ENCODE results near the gene AIP. TPM values are rescaled to one million over a fixed set of nuclear protein-coding genes. Genes with fewer than 3 reads are reported as not detected.

AIP gene
- total and polyA plus RNA-seq, 9 of the 15 experiments (the other 6 are each of a cell fraction or from before 2014, with no cell fraction given): 5.2 to 92.5 (median 52.7) TPM

DNA sequence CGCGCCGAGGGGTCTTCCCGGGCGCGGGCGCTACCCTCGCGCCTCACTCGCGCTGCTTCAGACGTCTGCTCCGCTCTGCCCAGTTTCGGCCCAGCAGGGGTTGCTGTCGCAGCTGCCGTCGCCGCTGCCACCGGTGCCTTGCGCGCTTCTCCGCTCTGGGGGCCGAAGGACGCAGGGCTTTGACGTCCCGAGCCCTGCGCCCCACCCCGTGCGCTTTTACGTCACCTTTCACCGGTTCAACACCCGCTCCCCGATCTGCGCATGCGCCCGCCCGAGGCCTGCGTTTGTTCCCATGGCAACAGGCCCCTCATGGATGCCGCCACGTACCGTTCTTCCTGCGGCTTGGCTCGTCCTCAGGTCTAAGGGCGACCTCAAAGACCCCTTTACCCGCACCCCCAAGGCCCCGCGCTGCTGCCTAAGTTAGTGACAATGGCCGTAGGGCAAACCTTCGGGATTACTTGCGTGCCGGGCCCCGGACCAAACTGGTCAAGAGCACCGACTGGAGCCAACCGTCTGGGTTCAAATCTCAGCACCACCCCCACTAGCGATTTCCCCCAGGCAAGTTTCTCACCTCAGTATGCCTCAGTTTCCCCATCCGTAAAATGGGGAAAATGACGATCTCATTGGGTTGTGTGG, 25.8 kb downstream of the AIP start (continued):
- TF ChIP-seq, protein P1, sequence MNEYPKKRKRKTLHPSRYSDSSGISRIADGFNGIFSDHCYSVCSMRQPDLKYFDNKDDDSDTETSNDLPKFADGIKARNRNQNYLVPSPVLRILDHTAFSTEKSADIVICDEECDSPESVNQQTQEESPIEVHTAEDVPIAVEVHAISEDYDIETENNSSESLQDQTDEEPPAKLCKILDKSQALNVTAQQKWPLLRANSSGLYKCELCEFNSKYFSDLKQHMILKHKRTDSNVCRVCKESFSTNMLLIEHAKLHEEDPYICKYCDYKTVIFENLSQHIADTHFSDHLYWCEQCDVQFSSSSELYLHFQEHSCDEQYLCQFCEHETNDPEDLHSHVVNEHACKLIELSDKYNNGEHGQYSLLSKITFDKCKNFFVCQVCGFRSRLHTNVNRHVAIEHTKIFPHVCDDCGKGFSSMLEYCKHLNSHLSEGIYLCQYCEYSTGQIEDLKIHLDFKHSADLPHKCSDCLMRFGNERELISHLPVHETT (CRISPR knock-in tag; conservative IDR thresholded peaks at IDR 0.05 in 1 of 2, IDR thresholded peaks at IDR 0.05 in 1 of 2): peak in 1 of 2 experiments; percentile 79; a peak in 1 of 4 replicates
- TF ChIP-seq, protein P2, sequence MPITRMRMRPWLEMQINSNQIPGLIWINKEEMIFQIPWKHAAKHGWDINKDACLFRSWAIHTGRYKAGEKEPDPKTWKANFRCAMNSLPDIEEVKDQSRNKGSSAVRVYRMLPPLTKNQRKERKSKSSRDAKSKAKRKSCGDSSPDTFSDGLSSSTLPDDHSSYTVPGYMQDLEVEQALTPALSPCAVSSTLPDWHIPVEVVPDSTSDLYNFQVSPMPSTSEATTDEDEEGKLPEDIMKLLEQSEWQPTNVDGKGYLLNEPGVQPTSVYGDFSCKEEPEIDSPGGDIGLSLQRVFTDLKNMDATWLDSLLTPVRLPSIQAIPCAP (CRISPR knock-in tag; IDR thresholded peaks at IDR 0.05; ENCODE audit: borderline replicate concordance): no peak
- no peak for TF ChIP-seq SMARCA4 (IDR thresholded peaks at IDR 0.05)
- peak; percentile 19; the same call in 1 of the 2 replicates for TF ChIP-seq ZNF274 (IDR thresholded peaks at IDR 0.05; ENCODE audit: borderline replicate concordance, low read depth, low read length)
- TF ChIP-seq ZNF121 (CRISPR knock-in tag; conservative IDR thresholded peaks at IDR 0.05): no peak
- TF ChIP-seq, protein P3, sequence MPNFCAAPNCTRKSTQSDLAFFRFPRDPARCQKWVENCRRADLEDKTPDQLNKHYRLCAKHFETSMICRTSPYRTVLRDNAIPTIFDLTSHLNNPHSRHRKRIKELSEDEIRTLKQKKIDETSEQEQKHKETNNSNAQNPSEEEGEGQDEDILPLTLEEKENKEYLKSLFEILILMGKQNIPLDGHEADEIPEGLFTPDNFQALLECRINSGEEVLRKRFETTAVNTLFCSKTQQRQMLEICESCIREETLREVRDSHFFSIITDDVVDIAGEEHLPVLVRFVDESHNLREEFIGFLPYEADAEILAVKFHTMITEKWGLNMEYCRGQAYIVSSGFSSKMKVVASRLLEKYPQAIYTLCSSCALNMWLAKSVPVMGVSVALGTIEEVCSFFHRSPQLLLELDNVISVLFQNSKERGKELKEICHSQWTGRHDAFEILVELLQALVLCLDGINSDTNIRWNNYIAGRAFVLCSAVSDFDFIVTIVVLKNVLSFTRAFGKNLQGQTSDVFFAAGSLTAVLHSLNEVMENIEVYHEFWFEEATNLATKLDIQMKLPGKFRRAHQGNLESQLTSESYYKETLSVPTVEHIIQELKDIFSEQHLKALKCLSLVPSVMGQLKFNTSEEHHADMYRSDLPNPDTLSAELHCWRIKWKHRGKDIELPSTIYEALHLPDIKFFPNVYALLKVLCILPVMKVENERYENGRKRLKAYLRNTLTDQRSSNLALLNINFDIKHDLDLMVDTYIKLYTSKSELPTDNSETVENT (CRISPR knock-in tag; IDR thresholded peaks at IDR 0.05): 0 out of 2 replicates have a peak, but pooled peaks have one; percentile 27
- TF ChIP-seq, protein P4, sequence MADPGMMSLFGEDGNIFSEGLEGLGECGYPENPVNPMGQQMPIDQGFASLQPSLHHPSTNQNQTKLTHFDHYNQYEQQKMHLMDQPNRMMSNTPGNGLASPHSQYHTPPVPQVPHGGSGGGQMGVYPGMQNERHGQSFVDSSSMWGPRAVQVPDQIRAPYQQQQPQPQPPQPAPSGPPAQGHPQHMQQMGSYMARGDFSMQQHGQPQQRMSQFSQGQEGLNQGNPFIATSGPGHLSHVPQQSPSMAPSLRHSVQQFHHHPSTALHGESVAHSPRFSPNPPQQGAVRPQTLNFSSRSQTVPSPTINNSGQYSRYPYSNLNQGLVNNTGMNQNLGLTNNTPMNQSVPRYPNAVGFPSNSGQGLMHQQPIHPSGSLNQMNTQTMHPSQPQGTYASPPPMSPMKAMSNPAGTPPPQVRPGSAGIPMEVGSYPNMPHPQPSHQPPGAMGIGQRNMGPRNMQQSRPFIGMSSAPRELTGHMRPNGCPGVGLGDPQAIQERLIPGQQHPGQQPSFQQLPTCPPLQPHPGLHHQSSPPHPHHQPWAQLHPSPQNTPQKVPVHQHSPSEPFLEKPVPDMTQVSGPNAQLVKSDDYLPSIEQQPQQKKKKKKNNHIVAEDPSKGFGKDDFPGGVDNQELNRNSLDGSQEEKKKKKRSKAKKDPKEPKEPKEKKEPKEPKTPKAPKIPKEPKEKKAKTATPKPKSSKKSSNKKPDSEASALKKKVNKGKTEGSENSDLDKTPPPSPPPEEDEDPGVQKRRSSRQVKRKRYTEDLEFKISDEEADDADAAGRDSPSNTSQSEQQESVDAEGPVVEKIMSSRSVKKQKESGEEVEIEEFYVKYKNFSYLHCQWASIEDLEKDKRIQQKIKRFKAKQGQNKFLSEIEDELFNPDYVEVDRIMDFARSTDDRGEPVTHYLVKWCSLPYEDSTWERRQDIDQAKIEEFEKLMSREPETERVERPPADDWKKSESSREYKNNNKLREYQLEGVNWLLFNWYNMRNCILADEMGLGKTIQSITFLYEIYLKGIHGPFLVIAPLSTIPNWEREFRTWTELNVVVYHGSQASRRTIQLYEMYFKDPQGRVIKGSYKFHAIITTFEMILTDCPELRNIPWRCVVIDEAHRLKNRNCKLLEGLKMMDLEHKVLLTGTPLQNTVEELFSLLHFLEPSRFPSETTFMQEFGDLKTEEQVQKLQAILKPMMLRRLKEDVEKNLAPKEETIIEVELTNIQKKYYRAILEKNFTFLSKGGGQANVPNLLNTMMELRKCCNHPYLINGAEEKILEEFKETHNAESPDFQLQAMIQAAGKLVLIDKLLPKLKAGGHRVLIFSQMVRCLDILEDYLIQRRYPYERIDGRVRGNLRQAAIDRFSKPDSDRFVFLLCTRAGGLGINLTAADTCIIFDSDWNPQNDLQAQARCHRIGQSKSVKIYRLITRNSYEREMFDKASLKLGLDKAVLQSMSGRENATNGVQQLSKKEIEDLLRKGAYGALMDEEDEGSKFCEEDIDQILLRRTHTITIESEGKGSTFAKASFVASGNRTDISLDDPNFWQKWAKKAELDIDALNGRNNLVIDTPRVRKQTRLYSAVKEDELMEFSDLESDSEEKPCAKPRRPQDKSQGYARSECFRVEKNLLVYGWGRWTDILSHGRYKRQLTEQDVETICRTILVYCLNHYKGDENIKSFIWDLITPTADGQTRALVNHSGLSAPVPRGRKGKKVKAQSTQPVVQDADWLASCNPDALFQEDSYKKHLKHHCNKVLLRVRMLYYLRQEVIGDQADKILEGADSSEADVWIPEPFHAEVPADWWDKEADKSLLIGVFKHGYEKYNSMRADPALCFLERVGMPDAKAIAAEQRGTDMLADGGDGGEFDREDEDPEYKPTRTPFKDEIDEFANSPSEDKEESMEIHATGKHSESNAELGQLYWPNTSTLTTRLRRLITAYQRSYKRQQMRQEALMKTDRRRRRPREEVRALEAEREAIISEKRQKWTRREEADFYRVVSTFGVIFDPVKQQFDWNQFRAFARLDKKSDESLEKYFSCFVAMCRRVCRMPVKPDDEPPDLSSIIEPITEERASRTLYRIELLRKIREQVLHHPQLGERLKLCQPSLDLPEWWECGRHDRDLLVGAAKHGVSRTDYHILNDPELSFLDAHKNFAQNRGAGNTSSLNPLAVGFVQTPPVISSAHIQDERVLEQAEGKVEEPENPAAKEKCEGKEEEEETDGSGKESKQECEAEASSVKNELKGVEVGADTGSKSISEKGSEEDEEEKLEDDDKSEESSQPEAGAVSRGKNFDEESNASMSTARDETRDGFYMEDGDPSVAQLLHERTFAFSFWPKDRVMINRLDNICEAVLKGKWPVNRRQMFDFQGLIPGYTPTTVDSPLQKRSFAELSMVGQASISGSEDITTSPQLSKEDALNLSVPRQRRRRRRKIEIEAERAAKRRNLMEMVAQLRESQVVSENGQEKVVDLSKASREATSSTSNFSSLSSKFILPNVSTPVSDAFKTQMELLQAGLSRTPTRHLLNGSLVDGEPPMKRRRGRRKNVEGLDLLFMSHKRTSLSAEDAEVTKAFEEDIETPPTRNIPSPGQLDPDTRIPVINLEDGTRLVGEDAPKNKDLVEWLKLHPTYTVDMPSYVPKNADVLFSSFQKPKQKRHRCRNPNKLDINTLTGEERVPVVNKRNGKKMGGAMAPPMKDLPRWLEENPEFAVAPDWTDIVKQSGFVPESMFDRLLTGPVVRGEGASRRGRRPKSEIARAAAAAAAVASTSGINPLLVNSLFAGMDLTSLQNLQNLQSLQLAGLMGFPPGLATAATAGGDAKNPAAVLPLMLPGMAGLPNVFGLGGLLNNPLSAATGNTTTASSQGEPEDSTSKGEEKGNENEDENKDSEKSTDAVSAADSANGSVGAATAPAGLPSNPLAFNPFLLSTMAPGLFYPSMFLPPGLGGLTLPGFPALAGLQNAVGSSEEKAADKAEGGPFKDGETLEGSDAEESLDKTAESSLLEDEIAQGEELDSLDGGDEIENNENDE (IDR thresholded peaks at IDR 0.05; ENCODE audit: low read depth, low read length): no peak
- TF ChIP-seq, protein P5, sequence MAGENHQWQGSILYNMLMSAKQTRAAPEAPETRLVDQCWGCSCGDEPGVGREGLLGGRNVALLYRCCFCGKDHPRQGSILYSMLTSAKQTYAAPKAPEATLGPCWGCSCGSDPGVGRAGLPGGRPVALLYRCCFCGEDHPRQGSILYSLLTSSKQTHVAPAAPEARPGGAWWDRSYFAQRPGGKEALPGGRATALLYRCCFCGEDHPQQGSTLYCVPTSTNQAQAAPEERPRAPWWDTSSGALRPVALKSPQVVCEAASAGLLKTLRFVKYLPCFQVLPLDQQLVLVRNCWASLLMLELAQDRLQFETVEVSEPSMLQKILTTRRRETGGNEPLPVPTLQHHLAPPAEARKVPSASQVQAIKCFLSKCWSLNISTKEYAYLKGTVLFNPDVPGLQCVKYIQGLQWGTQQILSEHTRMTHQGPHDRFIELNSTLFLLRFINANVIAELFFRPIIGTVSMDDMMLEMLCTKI (IDR thresholded peaks at IDR 0.05; ENCODE audit: partially characterized antibody): no peak

All from K562 (cell line).